ENCODE measurements around the gene OARD1.

GRCh38 chr6:41014780-41015179 lies 57.4 kb downstream of the OARD1 start:
- TF ChIP-seq POLR2A (IDR thresholded peaks at IDR 0.05): no peak
- no peak for TF ChIP-seq CTCF (IDR thresholded peaks at IDR 0.05)
